Osteocyte (in vitro differentiated cells): Measurements from ENCODE around the gene RNF34. TPM values are rescaled to one million over a fixed set of nuclear protein-coding genes. Genes with fewer than 3 reads are reported as not detected.

Source experiments
- DNase-seq: peaks from one replicate; pipeline ENCODE4 v3.0.0; 2021; ENCODE audit warnings: mixed read lengths; ENCODE audit not compliant: unreplicated experiment; ENCODE audit errors: extremely low spot score
- H3K27ac Mint-ChIP-seq: one replicate; pipeline ENCODE4 v1.8.0; 2021; ENCODE audit warnings: mild to moderate bottlenecking, mixed read lengths; ENCODE audit not compliant: unreplicated experiment
- H3K27me3 Mint-ChIP-seq: one replicate; pipeline ENCODE4 v1.8.0; 2021; ENCODE audit warnings: mixed read lengths; ENCODE audit not compliant: unreplicated experiment
- H3K36me3 Mint-ChIP-seq: one replicate; pipeline ENCODE4 v1.8.0; 2021; ENCODE audit warnings: mixed read lengths; ENCODE audit not compliant: unreplicated experiment
- H3K4me1 Mint-ChIP-seq: one replicate; pipeline ENCODE4 v1.8.0; 2021; ENCODE audit warnings: mixed read lengths; ENCODE audit not compliant: unreplicated experiment
- H3K4me3 Mint-ChIP-seq: one replicate; pipeline ENCODE4 v1.8.0; 2021; ENCODE audit warnings: mild to moderate bottlenecking, moderate library complexity, mixed read lengths; ENCODE audit not compliant: unreplicated experiment
- H3K9me3 Mint-ChIP-seq: one replicate; pipeline ENCODE4 v1.8.0; 2021; ENCODE audit warnings: mixed read lengths; ENCODE audit not compliant: unreplicated experiment
- CTCF ChIP-seq: fragments of 200-600 bp; sonication (generic); IDR thresholded peaks from 2 replicates; pipeline ENCODE4 v1.5.0; 2021; ENCODE audit warnings: antibody characterized with exemption, mild to moderate bottlenecking, moderate library complexity
- total RNA-seq: library from RNA; stranded (reverse); gene quantifications from 2 replicates; pipeline ENCODE4 v1.2.1, GENCODE V29; 2021

Gene RNF34
- total RNA-seq, 1 donor from 2014 or later: 39.5 TPM

- TF ChIP-seq CTCF: peak; percentile 4
- Mint-ChIP-seq H3K36me3 (peaks cover 1% of the 10 kb centered on the region), H3K9me3 (no peaks in the 10 kb centered on the region), H3K4me1 (peaks cover 41% of the 10 kb centered on the region), H3K4me3 (peak overlapping the region; percentile 90), H3K27me3 (no peaks in the 10 kb centered on the region), H3K27ac (peak overlapping the region; percentile 97)
- DNase-seq: peak; percentile 85
Measured at GRCh38 chr12:121400332-121401139, 618 bp downstream of the RNF34 start.

- Mint-ChIP-seq H3K36me3 (peaks cover 10% of the 10 kb centered on the region), H3K4me3 (no peak overlapping the region), H3K9me3 (no peaks in the 10 kb centered on the region), H3K27ac (peak overlapping the region; percentile 47), H3K27me3 (no peaks in the 10 kb centered on the region), H3K4me1 (peaks cover 36% of the 10 kb centered on the region)
- no peak for DNase-seq
- no peak for TF ChIP-seq CTCF
Measured at GRCh38 chr12:121403721-121404120, 3.8 kb downstream of the RNF34 start.

DNA sequence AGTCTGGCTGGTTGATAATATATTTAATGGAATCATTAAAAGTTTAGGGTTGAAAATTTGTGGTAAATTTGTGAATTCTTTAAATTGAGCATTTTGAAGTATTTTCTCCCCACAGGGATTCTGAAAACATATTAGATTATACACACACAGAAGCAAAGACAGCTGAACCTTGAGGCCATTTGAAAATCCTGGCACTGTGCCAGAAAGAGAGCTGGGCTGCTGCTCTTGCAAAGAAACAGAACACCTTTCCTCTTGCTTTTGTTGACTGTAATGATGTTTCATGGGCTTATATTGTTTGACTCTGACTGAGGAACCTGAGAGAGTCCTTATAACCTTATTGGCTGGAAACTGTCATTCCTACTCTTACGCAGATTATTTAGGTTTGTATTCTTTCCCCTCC, 4.8 kb downstream of the RNF34 start:
- TF ChIP-seq CTCF: no peak
- Mint-ChIP-seq H3K4me1 (peaks cover 33% of the 10 kb centered on the region), H3K27ac (no peak overlapping the region), H3K36me3 (peaks cover 10% of the 10 kb centered on the region), H3K9me3 (no peaks in the 10 kb centered on the region), H3K4me3 (no peak overlapping the region), H3K27me3 (no peaks in the 10 kb centered on the region)
- no peak for DNase-seq

- TF ChIP-seq CTCF: no peak
- no peak for DNase-seq
- Mint-ChIP-seq H3K36me3 (peaks cover 10% of the 10 kb centered on the region), H3K4me1 (peaks cover 33% of the 10 kb centered on the region), H3K27ac (no peak overlapping the region), H3K4me3 (no peak overlapping the region), H3K9me3 (no peaks in the 10 kb centered on the region), H3K27me3 (no peaks in the 10 kb centered on the region)
Measured at GRCh38 chr12:121405211-121405610, 5.3 kb downstream of the RNF34 start.

DNA sequence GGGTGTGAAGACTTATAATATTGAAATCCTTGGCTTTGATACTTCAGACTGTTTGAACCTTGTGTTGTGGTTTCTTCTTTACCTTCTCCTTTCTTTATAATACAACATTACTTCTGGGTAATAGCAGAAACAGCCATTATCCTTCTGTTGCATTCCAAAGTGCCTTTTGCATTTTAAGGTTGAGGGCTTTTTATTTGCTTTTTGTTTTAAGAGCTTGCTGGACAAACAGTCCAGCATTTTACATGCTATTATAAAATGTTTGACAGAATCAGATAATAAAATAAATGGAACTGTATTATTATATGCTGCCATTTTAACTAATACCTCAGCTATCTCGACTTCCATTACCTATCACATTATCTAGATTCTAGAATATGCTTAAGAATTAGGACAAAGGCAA, 14.0 kb downstream of the RNF34 start:
- Mint-ChIP-seq H3K4me1 (peaks cover 4% of the 10 kb centered on the region), H3K27me3 (no peaks in the 10 kb centered on the region), H3K4me3 (no peak overlapping the region), H3K36me3 (peaks cover 19% of the 10 kb centered on the region), H3K9me3 (no peaks in the 10 kb centered on the region), H3K27ac (no peak overlapping the region)
- DNase-seq: no peak
- TF ChIP-seq CTCF: no peak
